Anterior cingulate cortex (tissue), 58 donors: Measurements from ENCODE around the gene PIK3AP1.

Experiments
- DNase-seq, 58 donors: peaks; one replicate each; lab custom pipeline; 2025; lab: John Stamatoyannopoulos, UW

Gene PIK3AP1

DNA sequence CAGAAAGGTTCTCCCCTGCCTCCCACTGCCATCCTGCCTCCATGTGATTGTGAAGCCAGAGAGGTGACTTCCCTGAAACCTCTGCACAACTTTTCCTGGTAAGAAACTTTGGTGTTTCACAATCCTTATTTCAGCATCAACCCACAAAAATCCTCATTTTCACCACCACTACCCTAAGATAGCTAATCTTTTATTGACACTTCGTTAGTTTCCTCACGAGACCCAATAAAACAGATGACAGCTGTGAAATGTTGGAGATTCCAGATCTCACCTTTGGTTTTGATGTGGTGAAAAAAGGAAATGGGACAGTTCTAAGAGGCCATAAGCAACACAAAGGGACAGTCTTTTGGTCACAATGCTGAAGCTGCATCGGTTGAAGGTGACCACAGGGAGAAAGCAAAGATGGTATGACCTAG, 73.6 kb downstream of the PIK3AP1 start:
- no peak for DNase-seq

DNA sequence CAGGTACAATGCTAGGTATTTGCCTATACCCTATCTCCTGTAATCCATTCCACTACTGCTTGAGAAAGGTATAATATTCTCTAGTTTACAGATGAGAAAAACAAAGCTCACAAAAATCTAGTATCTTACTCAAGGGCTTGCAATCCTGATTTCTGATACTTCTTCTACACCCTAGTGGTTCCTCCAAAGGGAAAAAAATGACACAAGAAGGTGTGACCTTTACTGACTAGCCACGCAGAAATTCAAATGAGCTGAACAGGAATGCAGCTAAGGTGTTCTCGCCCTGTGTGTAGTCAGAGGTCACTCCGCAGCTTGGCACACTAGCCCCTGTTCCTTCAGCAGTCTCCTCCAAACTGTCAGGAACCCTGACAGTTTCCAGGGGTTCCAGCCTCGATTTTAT, 74.0 kb downstream of the PIK3AP1 start:
- no peak for DNase-seq

DNA sequence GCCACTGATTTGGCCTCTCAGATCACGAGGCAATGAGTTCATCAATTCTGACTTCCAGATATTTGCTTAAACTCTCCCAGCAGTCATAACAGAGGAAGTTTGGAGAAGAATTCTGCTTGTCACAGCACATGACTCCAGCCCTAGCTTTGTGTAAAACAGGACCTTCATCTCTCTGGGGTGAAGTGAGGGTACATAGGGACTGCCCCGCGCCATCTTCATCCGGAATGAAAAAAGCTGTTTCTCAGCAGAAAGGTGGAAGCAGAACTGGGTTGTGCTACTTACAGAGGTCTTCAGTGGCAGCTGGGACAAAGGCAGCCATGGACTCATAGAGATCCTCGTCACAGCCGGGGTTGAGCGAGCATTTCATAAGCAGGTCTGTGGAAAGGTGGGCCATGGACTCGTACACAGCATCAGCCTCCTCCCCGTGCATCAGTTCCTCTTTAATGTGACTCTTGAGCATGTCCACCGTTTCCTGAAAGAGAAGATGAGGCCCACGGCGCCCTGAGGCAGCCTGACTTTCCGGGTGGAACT, 75.1 kb downstream of the PIK3AP1 start:
- peak in 2 of 58 donors; percentile 12 to 25 for DNase-seq

DNA sequence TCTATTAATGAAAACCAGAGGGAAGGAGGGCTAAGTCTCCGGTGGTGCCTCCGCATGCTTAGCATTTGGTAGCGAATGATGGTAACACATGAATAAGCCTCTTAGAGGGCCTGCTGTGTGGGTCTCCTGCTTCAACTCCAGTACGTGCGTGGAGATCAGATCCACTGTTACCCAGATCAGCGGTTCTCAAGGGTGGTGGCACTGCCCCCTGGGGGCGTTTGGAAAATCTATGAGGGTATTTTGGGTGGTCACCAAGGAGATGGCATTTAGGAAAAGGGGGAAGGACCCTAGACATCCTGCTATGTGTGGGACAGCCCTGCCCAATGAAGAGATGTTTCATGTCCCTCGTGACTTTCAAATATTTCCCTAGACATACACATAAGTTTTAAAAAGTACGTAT, 76.4 kb downstream of the PIK3AP1 start:
- no peak for DNase-seq

DNA sequence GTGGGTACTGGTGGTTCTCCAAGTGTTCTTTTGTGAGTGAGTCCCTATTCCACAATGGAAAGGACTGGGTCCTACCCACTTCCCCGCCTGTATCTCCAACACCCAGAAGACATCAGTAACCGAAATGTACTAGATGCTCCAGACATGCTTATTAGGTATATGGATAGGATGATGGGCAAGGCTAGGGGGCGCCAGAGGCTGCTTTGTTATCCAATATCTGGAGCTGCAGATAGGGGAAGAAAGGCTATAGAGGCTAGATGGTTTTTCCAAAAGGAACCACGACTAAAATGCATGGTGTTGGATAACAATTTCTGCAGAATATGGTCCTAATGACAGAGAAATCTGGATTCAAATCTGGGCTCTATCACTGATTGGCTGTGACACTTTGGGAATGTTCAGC, 77.3 kb downstream of the PIK3AP1 start:
- DNase-seq, result peak in 36 of 58 donors; percentile 6 to 77 (median 30)

DNA sequence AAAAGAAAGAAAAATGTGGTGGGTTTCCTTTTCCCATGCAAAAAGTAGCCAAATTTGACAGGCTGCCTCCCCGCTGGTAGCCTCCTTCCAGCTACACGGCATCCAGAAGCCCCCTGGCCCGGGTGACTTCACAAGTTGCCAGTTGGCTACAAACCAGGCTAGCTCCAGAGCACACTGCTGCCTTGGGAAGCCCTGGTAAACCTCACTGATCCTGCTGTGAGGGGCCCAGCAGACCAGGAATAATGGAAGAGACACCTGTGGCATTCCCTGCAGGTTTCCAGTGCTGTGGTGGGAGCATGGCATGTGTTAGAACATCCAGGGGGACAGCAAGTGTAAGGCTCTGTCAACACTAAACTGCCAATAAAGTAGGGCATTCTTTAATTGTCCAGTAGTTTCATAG, 77.8 kb downstream of the PIK3AP1 start:
- DNase-seq, result no peak

DNA sequence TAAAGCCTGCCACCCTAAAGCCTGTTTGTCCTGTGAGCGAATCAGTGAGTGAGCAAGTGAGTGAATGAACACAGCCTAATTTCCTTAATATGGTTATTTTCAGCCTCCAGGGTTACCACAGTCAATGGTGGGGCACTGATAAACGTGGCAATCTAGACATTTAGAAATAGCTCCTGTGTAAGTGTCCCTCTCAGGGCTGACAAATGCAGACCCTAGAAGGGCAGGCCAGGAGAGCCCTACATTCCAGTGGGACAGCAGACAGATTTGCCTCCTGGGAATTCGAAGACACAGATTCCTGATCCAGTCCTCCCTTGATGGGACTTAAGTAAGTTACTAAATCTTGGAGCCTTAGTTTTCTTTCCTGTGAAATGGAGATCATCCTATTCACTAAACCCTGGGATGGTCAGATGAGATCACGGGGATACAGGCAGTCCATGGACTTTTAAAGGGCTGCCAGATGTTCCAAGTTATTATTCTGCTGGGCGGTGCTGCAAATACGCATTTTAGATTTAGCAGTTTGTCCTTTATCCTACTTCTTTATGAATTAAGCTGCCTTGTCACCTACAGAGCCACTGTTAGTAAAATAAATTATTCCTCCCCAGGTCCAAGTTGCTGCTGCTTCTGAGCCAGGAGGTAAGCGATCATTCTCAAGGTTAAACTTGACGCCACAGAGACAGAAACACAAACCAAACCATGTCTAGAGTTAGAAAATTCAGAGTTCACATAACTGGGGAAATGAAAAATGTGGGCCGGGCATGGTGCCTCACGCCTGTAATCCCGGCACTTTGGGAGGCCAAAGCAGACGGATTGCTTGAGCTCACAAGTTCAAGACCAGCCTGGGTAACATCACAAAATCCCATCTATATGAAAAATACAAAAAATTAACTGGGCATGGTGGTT, 78.7 kb downstream of the PIK3AP1 start:
- no peak for DNase-seq

DNA sequence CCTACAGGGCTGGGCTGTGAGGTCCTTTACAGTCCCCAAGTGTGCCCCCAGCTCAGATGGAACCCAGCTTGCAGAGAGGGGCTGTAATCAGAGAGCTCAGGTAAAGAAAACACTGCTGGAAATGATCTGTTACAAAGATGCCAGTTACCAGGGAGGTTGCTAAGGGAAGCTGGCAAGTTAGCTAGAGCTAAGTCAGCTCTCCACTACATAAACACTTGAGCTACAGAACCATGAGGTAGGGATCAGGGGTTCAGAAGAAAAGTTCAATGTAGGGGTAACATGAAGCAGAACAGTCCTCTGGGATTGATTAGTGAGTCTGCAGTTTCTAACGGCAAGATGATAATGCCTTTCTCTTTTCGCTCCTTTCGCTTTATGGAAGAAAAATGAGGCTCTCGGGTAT, 80.4 kb downstream of the PIK3AP1 start:
- peak in 2 of 58 donors; percentile 24 to 51 for DNase-seq

DNA sequence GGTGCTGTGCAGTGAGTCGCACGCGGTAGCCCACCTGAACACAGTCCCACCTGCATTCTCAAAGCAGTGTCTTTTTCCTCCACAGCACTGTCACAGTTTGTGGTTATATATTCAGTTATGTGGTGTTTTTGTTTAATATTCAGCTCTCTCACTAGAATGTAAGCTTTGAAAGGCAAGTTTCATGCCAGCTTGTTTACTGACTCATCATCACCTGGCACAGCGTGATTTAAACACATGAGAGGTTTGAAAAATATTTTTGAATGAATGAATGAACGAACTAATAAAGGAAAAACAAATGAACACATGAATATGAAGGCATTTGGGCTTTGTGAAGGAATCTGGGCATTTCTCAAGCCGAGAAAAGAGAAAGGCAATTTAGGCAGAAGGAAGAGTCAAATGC, 81.6 kb downstream of the PIK3AP1 start:
- no peak for DNase-seq

DNA sequence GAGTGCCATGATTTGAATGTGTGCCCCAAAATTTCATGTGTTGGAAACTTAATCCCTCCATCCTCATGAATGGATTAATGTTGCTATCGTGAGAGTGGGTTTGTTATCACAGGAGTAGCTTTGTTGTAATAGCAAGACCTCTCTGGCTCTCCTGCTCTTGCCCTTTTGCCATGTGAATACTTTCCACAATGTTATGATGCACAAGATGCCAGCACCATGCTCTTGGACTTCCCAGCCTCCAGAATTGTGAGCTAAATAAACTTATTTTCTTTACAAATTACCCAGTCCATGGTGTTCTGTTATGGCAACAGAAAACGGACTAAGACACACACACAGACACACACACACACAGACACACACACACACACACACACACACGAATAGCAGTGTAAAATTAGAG, 82.2 kb downstream of the PIK3AP1 start:
- DNase-seq, result no peak

DNA sequence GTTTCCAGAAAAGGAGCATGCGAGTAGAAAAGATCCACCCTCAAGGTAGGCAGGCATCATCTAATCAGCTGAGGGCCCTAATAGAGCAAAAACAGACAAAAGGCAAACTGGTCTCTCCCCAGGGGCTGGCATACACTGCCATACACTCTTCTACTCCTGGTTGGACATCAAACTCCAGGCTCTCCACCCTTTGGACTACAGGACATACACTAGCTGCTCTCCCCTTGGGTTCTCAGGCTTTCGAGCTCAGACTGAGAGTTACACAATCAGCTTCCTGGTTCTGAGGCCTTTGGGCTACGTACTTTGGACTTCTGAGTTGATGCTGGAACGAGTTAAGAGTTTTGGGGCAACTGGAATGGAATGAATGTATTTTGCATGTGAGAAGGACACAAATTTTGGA, 82.6 kb downstream of the PIK3AP1 start:
- no peak for DNase-seq

DNA sequence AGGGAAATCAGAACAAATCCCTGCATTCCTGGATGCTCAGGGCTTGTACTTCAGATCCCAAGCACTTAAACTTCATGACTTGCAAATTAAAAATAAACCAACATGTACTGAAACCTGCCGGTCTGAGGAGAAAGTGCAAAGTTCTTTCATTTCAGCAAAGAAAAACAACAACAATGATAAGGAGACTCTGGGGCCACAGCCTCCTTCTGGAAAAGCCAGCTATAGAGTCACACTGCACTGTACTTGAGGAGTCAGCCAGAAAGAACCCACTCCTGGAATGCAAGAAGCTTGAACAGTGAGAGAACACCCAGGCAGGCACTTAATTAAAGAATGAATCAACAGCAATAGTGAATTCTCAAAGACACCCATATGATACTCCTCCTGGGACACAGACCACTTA, 83.8 kb downstream of the PIK3AP1 start:
- no peak for DNase-seq

DNA sequence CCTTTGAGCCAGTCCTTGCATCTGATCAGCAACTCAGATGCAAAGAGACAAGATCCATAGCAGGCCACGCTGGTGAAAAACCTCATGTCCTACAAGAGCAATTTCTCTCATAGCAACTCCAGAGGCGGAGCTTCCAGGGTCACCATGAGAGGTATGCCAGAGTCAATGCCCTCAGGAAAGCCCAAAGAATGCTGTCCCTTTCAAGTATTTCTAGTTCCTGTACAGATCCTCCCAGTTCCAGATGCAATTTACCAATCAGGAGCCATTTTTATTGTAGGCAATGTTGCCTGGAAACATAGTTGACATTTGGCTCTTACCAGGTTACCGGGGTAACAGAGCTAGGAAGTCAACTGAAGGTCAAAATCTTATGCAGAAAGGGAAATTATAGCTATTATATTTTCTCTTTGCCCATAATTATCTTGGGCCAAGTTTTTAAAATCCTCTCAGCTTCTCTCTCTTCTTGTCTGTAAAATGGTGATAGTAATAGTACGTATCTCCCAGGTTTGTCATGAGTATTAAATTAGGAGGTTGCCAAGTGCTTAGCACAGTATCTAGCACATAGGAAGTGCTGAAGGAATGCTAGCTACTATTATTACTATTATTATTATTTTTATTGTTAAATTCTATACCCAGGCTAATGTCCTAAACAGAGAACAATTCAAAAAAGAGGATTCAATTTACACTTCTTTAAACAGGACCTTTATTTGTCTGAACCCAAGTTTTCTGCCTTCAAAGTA, 87.2 kb downstream of the PIK3AP1 start:
- no peak for DNase-seq

DNA sequence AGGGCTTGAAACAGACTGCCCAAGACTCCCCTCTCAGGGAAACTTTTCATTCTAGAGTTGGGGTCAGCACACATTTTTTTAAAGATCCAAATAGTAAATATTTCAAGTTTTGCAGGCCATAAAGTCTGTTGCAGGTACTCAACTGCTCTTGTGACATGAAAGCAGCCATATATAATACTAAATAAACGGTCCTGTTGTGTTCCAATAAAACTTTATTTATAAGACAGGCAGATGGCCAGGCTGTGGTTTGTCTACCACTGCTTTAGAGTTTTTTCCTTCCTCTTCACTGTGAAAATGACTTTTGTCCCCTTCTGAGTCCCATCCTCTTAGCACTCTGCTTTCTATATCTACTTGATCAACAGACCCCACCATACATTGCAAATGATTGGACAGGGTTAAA, 93.0 kb downstream of the PIK3AP1 start:
- DNase-seq, result no peak

DNA sequence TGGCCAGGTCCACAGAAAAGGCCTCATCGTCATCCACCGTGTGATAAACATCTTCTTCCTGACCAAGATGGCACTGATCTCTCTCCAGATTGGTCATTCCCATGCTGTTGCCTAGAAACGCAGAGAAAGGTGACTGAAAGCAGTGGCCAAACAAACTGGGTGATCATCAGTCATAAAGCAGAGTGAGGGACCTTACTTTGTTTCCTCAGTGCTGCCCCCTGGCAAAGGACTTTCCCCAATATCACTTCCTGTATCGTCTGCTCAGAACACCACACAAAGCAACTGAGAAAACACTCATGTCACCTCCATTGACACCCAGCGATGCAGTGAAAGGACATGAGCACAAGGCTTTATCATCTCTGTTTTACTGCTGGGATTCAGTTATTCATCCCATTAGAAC, 93.5 kb downstream of the PIK3AP1 start:
- DNase-seq, result no peak

DNA sequence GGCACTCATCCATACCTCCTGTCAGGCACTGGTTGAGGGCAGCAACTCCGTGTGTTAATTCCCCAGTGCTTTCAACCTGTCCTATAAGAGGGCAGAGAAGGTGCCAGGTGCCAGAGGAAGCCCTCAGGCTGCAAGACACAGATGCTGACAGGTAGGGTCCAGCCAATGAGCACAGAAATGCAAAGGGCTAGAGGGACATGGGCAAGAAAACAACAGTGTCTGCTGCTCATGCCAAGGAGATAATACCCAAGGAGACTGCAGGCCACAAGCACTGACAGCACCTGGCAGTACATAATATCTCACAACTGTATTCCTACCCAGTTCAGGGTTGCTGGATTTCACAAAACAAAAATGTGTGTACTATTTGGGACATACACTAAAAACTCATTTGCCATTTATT, 95.1 kb downstream of the PIK3AP1 start:
- DNase-seq, result no peak

DNA sequence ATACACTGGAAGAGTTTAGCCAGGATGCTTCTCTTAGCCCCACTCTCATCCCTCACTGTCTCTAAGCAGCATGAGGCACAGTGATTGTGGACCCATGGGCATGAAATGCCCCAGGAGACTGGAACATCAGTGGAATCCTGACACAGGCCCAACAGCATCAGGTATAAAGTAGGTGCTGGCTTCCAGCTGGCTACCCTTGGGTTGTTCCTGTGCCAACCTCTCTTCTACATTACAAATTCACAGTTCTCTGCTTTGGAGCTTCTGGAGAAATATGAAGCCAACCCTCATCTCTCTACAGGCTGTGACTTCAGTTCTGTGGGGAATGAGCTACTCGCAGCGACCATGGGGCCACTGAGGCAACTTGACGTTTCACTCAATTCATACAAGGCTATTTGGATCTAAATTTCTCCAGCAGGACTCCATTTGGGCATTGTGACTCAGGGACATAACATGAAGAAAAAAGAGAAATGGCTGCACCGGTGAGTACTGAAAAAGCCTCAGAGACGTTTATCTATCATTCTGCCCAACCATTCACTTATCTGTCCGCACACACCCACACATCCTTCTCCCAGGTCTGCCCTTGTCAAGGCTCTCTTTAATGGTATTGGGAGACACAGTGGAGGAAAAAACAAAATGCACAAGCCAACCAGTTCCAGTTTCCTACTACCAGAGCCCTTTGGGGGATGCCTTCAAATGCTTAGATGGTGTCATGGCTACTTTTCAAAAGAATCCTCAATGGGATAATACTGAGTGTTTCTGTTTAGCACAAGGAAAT, 98.1 kb downstream of the PIK3AP1 start:
- DNase-seq, result no peak

DNA sequence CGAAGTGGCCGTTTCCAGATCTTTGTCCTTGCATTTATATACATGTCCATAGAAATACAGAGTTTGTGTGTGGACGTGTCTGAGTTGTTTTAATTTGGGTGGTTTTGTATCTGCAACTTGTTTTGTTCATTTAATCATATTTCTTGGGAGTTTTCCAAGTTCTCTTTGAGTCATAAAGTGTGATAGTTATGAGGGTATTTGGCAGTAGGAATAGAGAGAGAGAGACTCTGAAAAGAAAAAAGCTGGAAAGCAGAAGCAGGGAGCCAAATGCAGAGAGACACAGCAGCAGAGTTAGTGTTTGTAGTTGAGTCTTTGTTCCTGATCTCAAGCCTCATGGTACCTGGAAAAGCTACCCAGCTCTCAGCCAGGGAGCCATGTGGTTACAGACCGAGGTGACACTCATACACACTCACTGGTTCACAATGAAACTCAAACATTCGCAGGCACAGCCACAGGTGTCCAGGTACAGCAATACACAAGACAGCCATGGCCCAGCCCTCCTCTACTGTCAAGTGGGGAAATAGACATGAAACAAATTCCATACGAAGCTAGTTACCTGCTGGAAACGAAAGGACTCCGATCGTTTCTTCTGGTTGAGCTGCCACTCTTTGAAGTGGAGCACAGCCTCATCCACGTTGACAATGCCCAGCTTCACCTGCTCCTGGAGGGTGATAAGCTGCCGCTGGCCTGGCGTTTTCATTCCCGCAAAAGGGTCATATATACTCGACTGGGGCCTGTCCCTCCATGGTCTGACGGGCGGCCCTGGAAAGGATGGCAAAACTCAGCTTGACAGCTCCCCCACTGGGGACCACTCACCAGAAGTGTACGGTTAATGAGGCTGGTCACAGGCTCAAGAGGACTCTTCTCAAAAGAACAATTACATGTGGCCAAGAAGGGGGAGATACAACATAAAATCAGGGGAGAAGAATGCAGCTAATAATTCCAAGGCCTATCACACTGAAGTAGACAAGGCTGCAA, 100.2 kb downstream of the PIK3AP1 start:
- no peak for DNase-seq

DNA sequence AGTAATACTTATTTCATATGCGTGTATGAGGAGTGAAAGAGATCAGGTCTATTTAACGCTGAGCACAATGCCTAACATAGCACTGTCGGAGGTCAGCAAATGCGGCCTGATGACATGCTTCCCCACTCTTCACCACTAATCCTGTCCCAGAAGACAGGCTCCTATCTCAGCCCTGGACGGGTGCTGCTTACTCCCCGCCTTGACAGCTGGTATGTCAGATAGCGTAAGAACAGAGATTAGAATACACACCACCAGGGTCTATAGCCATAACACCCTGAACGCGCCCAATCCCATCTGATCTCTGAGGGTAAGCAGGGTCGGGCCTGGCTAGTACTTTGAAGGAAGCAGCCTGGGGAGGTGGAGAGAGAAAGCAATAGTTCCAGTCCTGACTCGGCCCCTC, 101.2 kb downstream of the PIK3AP1 start:
- no peak for DNase-seq

DNA sequence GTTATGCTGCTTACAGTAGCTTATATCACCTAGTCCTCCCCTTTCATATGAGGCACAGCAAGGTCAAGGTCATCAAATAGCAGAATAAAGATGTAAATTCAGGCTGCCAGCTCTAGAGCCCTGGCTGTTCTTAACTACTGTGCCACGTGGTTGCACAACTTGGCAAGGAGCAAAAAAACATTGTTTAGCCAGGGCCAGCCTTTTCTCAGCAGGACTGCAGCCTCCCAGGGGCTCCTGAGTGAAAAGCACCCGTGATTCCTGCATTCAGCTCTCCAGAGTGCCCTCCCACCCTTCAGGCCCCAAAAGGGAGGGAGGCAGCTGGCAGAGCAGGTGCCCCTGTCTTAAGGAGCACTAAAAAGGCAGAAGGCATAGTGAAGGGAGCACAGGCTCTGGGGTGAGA, 101.7 kb downstream of the PIK3AP1 start:
- peak in 48 of 58 donors; percentile 4 to 79 (median 41) for DNase-seq
